ENCODE data around the gene KCNIP1. TPM values are rescaled to one million over a fixed set of nuclear protein-coding genes. Genes with fewer than 3 reads are reported as not detected.

Gene KCNIP1
- total RNA-seq, 4 donors from 2014 or later = not detected

- intact Hi-C loops (cut with DNase I) = no loop called here
- peaks cover 0 to 4% (median 2%) of the 10 kb centered on the region in 3 donors for H3K4me1 ChIP-seq
- WGBS, 2 donors = 75 to 77% methylated on average over 6 to 8 of the region's 10 CpGs
- H3K9me3 ChIP-seq = no peaks in the 10 kb centered on the region
- no peak overlapping the region for H3K4me3 ChIP-seq
- TF ChIP-seq CTCF (IDR thresholded peaks at IDR 0.05) (no peak), POLR2A (IDR thresholded peaks at IDR 0.05) (no peak)
- no peak for DNase-seq
- no peak overlapping the region for H3K27ac ChIP-seq
- H3K36me3 ChIP-seq = no peaks in the 10 kb centered on the region
- peaks cover 0 to 36% (median 0%) of the 10 kb centered on the region in 4 donors for H3K27me3 ChIP-seq
Measured at GRCh38 chr5:170603109-170603508, 99.3 kb downstream of the KCNIP1 start.

GRCh38 chr5:170603578-170604565, 100.1 kb downstream of the KCNIP1 start:
- intact Hi-C loops (cut with DNase I) = no loop called here
- Histone ChIP-seq H3K27ac (no peak overlapping the region), H3K4me1 (no peaks in the 10 kb centered on the region), H3K36me3 (no peaks in the 10 kb centered on the region), H3K27me3 (peaks cover 0 to 31% (median 0%) of the 10 kb centered on the region in 4 donors), H3K4me3 (no peak overlapping the region), H3K9me3 (no peaks in the 10 kb centered on the region)
- DNase-seq = no peak
- TF ChIP-seq POLR2A (IDR thresholded peaks at IDR 0.05) = no peak
- TF ChIP-seq CTCF (IDR thresholded peaks at IDR 0.05) = peak; percentile 22 to 87 (median 74)
- WGBS, 2 donors = 50 to 53% methylated on average over 11 to 12 of the region's 12 CpGs

GRCh38 chr5:170606941-170607340, 103.1 kb downstream of the KCNIP1 start:
- no peak overlapping the region for H3K4me3 ChIP-seq
- no peaks in the 10 kb centered on the region for H3K9me3 ChIP-seq
- H3K36me3 ChIP-seq = no peaks in the 10 kb centered on the region
- H3K27me3 ChIP-seq = peaks cover 0 to 12% (median 0%) of the 10 kb centered on the region in 4 donors
- peaks cover 0 to 10% (median 4%) of the 10 kb centered on the region in 3 donors for H3K4me1 ChIP-seq
- no peak for TF ChIP-seq CTCF (IDR thresholded peaks at IDR 0.05)
- no peak for TF ChIP-seq POLR2A (IDR thresholded peaks at IDR 0.05)
- intact Hi-C loops (cut with DNase I) = no loop called here
- no peak for DNase-seq
- WGBS, 2 donors = 27 to 50% methylated on average over 4 to 5 of the region's 9 CpGs
- no peak overlapping the region for H3K27ac ChIP-seq

GRCh38 chr5:170611449-170612090, 107.8 kb downstream of the KCNIP1 start:
- Histone ChIP-seq H3K36me3 (no peaks in the 10 kb centered on the region), H3K27ac (no peak overlapping the region), H3K9me3 (no peaks in the 10 kb centered on the region), H3K4me1 (peaks cover 7 to 43% (median 28%) of the 10 kb centered on the region in 3 donors), H3K27me3 (peaks cover 0 to 3% (median 0%) of the 10 kb centered on the region in 4 donors), H3K4me3 (no peak overlapping the region)
- WGBS, 2 donors = 26 to 34% methylated on average over 4 to 5 of the region's 6 CpGs
- TF ChIP-seq CTCF (IDR thresholded peaks at IDR 0.05) (no peak), POLR2A (IDR thresholded peaks at IDR 0.05) (no peak)
- no peak for DNase-seq
- intact Hi-C loops (cut with DNase I) = no loop called here

GRCh38 chr5:170612256-170612678, 108.4 kb downstream of the KCNIP1 start:
- H3K36me3 ChIP-seq = no peaks in the 10 kb centered on the region
- WGBS, 2 donors = 81 to 84% methylated on average over 4 to 5 of the region's 6 CpGs

More at GRCh38 chr5:170612256-170612678, 108.4 kb downstream of the KCNIP1 start:
- intact Hi-C loops (cut with DNase I) = no loop called here
- TF ChIP-seq POLR2A (IDR thresholded peaks at IDR 0.05) = no peak
- TF ChIP-seq CTCF (IDR thresholded peaks at IDR 0.05) = no peak
- no peak for DNase-seq
- H3K4me1 ChIP-seq = peaks cover 7 to 43% (median 28%) of the 10 kb centered on the region in 3 donors
- peaks cover 0 to 3% (median 0%) of the 10 kb centered on the region in 4 donors for H3K27me3 ChIP-seq
- no peak overlapping the region for H3K27ac ChIP-seq
- no peak overlapping the region for H3K4me3 ChIP-seq
- no peaks in the 10 kb centered on the region for H3K9me3 ChIP-seq

Measured in esophagus squamous epithelium (tissue), 5 donors.